Stimulated activated CD8-positive, alpha-beta memory T cell treated with anti-CD3 and anti-CD28 coated beads, Interleukin-12 subunit alpha, Interleukin-12 subunit beta, amount 100 ng/mL, for 4 hours (primary cell): ENCODE measurements around the gene WDR4.
A peak's percentile ranks its signal among the peaks of the same experiment; 100 is the strongest.
"Not testable (repeated sequence)": the region's sequence is repeated elsewhere in the genome, so short reads cannot be mapped to it uniquely, and the experiment has no call there.

Experiments used
- DNase-seq: peaks from one replicate; pipeline ENCODE4 v3.0.0-alpha.2; 2020; ENCODE audit warnings: low read depth

Gene WDR4

DNA sequence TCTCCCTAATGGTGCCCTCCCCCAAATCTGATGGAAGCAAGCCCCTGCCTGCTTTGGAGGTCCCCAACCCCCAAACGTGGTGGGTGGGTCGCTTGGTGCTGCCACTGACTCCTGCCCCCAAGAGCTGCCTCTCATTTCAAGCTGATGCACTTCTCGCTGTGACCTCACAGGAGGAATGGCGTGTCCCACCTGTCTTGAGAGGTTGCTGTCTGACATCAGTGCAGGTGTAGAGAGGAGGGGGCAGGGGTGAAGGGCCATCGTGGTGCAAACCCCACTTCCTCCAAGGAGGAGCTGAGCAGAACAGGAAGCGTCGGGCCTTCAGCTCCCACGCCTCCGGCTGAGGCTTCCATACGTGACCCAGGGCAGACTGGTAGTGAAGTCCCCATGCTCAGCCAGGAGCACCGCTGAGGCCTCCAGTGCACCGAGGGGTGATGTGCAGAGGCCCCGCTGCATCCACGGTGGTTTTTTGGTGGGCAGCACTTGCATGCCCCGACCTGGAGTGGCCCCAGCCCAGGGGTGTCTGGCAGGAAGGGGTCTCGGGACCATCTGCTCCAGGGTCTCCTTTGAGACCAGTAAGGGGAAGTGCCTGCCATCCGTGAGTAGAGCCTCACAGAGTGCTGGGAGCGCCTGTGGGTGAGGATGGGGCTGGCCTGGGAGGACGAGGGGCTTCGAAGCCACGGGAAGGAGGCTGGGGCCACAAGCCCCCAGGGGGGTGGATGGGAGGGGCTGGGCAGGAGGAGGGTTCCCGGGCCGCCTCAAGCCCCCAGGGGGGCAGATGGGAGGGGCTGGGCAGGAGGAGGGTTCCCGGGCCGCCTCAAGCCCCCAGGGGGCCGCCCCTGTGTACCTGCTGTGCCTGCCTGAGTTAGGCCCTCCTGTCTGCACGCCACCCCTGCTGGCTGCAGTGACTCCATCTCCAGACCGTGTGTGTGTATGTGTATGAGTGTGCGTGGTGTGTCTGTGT is 39.8 kb downstream of the WDR4 start:
- DNase-seq, result no peak

DNA sequence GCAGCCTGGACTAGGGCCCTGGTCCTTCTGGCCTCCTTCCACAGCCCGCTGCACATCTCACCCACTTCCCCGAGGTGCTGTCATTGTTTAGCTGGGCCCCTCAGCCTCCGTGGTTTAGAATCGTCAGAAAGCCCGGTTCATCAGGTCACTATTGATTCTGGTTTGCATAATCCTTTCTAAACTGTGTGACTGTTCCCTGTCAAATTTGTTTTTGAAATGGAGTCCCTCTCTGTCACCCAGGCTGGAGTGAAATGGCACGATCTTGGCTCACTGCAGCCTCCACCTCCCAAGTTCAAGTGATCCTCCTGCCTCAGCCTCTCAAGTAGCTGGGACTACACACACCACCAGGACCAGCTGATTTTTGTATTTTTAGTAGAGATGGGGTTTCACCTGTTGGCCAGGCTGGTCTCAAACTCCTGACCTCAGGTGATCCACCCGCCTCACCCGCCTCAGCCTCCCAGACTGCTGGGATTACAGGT is 41.1 kb downstream of the WDR4 start:
- DNase-seq, result not testable (repeated sequence)

DNA sequence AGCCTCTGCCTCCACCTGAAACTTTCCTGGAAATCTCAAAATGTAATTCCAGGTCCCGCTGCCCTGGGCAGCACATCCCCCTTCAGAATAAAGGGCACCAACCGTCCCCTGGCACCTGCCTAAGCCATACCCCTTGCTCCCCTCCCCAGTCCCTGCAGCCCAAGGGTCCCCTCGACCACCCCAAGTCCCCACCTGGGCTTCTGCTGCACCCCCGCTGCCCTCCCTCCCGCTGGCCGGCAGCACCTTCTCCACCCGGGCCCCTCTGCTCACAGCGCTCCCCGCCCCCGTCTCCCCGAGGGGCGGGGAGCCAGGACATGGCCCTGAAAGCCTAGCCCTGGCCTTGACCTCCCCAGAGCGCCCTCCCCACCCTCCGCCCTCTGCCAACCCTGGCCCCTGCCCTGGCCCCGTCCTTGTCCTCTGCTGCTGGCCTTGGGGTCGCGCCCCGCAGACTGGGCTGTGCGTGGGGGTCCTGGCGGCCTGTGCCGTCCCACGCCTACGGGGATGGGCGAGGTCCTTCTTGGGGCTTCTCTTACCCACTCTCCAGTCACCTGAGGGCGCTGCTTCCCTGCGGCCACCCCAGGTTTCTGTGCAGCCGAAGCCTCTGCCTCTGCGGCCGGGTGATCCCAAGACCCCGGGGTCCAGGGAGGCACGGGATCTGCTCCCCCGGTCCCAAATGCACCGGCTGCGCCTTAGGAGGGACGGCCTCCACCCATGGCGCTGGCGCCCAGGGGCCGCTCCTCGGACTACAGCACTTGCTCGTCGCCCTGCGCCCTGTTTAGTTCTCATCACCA is 41.7 kb downstream of the WDR4 start:
- DNase-seq, result no peak

DNA sequence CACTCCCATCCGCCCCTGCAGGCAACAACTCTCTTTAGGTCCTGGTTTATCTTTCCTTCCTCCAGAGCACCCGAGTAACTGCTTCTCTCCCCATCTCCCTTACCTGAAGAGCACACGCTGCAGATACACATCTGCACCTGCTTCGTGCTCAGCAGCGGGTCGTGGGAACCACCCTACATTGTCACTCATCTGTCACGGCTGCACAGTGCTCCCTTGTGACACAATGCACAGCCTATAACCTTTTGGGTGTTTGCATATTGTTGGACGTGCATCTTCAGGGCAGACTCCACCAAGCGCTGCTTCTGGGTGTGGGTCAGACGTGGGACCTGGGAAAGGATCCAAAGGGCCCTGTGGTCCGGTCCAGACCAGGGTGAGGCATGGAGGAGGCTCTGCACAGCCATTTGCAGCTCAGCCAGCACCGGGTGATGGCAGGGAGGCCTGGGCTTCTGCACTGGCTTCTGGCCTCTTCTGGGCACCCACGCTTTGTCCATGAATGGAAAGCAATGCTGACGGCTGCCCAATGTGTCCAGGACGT is 42.5 kb downstream of the WDR4 start:
- DNase-seq, result no peak

DNA sequence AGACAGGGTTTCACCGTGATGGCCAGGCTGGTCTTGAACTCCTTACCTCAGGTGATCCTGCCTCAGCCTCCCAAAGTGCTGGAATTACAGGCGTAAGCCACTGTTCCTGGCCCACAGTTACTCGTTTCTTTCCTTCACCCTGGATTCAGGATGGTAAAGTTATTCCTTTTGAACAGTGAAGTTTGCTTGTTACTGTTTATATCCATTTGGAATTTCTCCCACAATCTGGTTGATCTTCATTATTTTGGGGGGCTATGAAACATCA is 43.0 kb downstream of the WDR4 start:
- DNase-seq, result no peak

DNA sequence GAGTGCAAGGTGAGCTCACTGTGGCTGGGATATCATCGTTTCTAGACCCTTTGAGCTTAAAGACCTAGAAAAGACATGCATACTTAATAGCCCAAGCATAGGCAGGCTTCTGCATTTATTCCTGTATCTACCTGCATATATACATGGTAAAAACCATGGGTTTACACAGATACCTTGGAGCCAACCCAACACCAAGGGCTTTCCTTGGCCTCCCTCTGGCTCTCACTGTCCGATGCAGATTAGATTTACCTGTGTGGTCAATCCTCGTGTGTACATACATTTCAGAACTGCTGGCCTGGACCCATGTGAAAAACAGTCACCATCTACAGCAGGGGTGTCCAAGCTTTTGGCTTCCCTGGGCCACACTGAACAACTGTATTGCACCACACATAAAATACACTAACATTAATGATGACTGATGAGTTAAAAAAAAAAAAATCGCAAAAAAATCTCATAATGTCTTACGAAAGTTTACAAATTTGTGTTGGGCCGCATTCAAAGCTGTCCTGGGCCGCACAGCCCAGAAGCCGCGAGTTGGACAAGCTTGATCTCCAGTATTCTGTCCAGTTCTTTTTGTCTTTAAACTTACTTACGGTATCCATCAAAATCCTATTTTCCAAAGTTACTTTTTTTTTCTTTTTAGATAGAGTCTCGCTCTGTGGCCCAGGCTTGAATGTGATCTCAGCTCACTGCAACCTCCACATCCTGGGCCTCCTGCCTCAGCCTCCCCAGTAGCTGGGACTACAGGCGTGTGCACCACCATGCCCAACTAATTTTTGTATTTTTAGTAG is 43.5 kb downstream of the WDR4 start:
- DNase-seq, result no peak

DNA sequence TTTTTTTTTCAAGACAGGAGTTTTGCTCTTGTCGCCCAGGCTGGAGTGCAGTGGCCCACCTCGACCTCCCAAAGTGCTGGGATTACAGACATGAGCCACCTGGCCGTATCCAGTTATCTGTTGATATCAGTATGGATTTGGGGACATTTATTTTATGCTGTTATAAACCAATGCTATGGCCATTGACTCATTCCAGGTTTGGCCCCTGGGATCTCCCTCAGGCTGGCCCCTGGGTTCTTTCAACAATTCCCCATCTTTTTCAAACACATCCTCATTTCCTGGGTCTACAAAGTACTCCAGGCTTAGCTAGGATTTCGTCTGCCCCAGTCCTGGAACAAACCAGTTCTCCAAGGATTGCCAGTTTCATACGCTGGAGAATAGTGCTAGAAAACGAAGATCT is 44.1 kb downstream of the WDR4 start:
- DNase-seq, result no peak

DNA sequence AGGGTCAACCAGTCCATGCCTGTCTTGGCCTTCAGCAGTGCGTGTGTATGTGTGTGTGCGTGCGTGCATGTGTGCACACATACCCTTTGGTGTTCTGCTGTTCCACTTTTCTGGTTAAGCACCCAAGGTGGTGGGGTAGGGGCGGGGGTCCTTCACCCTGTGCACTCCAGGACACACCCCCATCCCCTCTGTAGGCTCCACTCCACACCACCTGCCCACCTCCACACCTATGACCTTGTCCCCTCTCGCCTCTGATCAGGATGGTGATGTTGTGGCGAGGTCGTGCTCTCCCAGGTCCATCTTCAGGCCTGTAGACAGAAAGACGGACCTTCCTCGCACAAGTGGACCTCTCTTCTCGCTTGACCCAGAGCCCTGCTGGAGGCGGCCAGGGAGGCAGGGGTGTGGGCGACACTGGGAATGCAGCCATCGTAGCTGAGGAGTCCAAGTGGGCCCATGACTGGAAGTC is 44.6 kb downstream of the WDR4 start:
- no peak for DNase-seq

DNA sequence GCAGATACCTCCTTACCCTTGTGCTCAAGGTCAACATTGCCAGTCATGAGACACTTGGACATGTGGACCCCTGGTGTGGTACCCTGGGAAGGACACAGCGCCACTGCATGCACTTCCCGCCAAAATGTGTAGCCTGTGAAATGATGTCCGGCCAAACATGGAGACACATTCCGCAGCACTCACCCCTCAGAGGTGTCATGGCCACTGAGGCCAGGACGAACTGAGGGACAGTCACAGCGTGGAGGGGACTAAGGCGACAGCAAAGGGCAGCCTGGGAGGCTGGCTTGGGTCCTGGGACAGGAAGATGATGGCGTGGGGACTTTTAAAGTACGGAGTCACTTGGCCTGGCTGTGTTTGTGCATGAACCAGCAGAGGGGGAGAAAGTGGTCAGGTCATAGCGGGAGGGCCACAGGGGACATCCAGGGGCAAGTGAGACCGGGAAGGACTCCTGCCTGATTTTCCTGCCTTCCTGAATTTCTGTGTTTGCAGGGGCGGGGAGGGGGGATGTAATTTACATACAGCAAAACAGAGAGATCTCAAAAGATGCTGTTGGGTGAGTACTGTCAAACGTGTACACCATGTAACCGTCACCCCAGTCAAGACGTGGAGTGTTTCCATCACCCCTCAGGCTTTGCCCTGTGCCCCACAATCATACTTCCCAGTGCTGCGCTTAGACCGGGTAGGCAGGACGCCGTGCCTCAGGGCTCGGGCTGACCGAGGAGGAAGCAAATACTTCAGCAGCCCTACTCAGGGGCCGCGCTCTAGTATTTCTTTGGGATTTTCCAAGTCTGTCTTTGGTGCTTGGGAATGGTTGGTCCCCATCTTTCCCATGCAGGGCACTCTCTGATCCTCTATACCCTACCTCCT is 45.2 kb downstream of the WDR4 start:
- no peak for DNase-seq

DNA sequence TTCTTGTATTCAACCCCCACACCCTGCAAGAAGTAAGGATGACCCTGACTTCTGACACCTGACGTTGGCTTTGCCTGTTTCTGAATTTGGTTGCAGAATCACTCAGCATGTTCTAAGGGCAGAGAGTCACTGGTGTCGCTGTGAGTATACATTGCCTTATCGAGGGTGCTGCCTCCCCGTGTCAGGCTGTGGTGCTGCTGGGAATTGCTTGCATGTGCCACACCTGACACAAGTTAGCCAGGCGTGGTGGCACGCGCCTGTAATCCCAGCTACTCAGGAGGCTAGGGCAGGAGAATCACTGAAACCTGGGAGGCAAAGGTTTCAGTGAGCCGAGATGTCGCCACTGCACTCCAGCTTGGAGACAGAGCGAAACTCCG is 45.9 kb downstream of the WDR4 start:
- DNase-seq, result no peak

DNA sequence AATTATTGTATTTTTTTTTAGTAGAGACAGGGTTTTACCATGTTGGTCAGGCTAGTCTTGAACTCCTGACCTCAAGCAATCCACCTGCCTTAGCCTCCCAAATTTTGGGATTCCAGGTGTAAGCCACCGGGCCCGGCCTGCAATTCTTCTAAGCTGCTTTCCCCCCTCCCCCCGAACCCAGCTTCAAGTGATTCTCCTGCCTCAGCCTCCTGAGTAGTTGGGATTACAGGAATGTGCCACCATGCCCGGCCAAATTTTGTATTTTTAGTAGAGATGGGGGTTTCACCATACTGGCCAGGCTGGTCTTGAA is 47.1 kb downstream of the WDR4 start:
- DNase-seq, result not testable (repeated sequence)

DNA sequence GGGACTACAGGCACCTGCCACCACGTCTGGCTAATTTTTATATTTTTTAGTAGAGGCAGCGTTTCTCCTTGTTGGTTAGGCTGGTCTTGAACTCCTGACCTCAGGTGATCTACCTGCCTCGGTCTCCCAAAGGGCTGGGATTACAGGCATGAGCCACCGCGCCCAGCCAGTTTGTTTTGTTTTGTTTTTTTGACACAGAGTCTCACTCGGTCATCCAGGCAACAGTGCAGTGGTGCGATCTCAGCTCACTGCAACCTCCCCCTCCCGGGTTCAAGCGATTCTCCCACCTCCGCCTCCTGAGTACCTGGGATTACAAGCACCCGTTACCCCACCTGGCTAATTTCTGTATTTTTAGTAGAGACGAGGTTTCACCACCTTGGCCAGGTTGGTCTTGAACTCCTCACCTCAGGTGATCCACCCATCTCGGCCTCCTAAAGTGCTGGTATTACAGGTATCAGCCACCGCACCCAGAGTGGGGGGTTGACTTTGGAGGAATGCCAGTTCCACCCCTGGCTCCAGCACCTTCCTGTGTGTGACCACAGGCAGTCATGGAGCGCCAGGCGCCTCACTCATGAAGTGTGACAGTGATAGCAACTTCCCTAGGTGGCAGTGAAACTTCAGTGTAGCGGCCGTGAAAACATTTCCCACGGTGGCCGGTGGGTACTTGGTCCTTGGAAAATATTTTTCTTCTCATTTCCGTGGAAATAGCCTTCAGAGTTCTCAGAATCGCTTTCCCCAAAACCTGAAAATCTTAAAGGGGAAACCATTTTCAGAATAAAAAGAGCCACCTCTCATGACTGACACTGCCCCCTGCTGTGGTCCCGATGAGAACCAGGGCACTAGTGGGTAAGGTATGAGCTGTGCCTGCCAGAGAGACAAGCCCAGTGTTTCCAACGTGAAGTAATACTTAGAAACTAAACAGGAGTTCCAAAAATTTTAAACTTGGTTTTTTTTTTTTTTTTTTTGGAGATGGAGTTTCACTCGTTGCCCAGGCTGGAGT is 48.6 kb downstream of the WDR4 start:
- DNase-seq, result no peak

DNA sequence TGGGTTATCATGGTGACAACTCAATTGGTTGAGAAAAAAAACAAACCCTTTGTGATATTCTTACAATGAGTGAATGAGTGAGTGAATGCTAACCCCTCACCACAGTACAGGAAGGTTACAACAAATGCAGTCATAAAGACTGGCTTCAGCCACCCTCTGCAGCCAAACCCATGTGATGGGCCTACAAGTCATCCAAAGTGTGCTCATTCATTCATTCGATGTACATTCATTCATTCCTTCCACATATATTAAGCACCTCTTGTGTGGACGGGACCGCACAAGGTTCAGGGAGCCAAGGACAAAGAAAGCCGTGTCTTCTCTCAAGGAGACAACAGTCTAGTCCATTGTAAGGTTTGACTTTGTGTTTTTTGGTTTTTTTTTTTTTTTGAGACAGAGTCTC is 49.4 kb downstream of the WDR4 start:
- no peak for DNase-seq

DNA sequence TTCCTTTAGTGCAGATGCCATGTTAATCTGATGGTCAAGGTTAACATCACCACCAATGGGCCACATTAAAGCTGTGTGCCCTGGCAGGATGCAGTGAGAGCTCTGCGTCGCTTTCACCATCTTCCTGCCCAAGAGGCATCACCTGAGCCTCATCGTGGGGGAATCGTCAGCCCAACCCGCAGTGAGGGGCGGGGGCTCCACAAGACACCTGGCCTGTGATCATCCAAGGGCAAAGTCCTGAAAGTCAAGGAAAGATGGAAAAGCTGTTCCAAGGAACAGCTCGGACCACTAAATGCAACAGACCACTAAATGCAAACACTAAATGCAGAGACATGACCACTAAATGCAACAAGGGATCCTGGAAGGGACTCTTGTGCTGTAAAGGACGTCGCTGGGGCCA is 49.9 kb downstream of the WDR4 start:
- DNase-seq, result no peak

DNA sequence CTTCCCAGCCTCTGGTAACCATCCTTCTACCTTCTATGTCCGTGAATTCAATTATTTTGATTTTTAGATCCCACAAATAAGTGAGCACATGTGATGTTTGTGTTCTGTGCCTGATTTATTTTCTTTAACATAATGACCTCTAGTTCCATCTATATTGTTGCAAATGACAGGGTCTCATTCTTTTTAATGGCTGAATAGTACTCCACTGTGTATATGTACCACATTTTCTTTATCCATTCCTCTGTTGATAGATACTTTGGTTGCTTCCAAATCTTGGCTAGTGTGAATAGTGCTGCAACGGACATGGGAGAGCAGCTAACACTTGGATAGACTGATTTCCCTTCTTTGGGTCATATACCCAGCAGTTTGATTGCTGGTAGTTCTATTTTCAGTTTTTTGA is 51.8 kb downstream of the WDR4 start:
- DNase-seq, result no peak

DNA sequence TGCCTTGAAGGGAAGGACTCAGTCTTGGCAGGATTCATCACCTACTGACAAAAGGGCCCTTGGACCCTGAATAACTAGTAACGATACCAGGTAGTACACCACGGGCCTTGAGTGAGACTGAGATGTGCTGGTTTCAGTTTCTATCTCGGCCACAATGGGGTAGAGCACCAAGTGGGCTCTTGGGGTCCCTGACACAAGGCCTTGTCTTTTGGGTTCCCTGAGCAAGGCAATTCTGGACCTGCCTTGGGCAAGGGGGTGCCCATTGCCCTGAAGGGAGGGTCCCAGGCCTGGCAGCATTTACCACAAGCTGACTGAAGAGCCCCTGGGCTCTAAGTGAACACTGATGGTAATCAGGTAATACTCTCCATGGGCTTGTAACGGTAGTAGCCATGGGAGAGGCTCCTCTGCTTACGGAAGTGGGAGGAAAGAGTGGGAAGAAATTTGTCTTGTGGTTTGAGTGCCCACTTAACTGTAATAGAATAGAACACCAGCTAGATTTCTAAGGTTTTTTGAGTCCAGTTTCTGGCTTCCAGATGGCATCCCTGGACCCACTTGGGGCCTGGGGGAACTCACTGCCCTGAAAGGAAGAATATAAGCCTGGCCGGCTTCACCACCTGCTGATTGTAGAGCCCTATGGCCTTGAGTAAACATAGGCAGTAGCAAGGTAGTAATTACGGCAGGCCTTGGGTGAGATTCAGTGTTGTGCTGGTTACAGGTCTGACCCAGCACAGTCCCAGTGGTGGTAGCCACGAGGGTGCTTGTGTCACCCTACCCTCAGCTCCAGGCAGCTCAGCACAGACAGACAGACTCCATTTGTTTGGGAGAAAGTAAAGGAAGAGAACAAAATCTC is 58.5 kb downstream of the WDR4 start:
- DNase-seq, result no peak

DNA sequence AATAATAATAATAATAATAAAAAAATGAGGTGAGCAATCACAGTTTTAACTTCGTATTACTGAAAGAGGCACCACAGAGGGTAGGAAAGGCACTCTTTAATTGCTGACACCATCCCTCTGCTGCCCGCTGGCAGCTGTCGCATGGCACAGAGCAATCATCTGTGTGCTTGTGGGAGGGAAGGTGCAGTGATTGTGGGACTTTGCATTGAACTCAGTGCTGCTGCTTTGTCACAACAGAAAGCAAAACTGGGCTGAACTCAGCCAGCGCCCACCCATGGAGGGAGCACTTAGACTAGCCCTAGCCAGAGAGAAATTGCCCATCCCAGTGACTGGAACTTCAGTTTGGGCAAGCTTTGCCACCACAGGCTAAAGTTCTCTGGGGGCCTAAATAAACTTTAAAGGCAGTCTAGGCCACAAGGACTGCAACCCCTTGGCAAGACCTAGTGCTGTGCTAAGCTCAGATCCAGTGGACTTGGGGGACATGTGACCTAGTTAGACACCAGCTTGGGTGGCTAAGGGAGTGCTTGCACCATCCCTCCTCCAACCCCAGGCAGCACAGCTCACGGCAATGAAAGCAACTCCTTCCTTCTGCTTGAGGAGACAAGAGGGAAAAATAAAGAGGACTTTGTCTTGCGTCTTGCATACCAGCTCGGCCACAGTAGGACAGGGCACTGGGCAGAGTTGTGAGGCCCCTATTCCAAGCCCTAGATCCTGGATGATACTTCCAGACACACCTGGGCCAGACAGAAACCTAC is 59.3 kb downstream of the WDR4 start:
- no peak for DNase-seq

DNA sequence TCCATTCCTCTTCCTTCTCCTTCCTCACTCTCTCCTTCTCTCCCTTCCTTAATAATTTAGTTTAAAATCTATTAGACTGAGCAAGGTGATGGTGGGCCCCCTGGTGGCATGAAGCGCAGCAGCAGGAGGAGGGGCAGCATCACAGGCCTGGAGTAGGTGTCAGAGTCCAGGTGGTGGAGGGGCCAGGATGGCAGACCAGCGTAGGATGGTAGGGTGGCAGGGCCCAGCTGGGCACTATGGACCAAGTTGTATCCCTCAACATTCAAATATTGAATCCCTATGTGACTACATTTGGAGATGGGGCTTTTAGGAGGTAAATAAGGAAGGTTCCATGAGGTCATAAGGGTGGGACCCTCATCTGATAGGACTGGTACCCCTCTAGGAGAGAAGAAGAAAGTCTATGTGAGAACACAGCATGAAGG is 61.0 kb downstream of the WDR4 start:
- peak; percentile 32 for DNase-seq
